ENCODE data around the gene MFAP5. TPM values are rescaled to one million over a fixed set of nuclear protein-coding genes. Genes with fewer than 3 reads are reported as not detected.

Gene MFAP5
- total and polyA plus RNA-seq, 10 of the 15 experiments (the other 5 are each of a cell fraction or from before 2014, with no cell fraction given), result 0.06 to 0.14 (median 0.12) TPM; not detected in 7

GRCh38 chr12:8622646-8623045, 40.0 kb downstream of the MFAP5 start:
- in situ Hi-C loops (cut with MboI) (no loop called here), intact Hi-C loops (cut with micrococcal nuclease; ENCODE audit: unreplicated experiment) (no loop called here)
- no peak overlapping the region for H3K4me3 ChIP-seq
- ATAC-seq (peak; percentile 16; the same call in 1 of the 3 replicates), DNase-seq (ENCODE audit: low read depth, low spot score) (no peak), FAIRE-seq (no peak)
- H3K27ac ChIP-seq (ENCODE audit: control insufficient read depth, insufficient read depth), result no peak overlapping the region
- no peaks in the 10 kb centered on the region for H3K36me3 ChIP-seq (ENCODE audit: control insufficient read depth in 2 of 2, insufficient read depth in 2 of 2, low read length in 1 of 2)
- ChIA-PET CTCF (interaction anchor here (1.1 to 1.4 kb wide), 2 partner anchors 11 to 35 kb away, joined by 3 to 6 read pairs; no protein-coding TSS in a partner anchor), POLR2A (interaction anchor here (1.0 kb wide), 2 partner anchors 10 to 12 kb away, joined by 4 to 7 read pairs; partner anchors contain the start of gene AICDA), SMC1A (ENCODE audit: uncharacterized antibody, unreplicated experiment) (interaction anchor here (0.8 to 1.6 kb wide), 5 partner anchors 10 to 78 kb away, joined by 3 to 7 read pairs (median 5); partner anchors contain the start of gene AICDA), RAD21 (ENCODE audit: unreplicated experiment) (interaction anchor here (1.1 to 1.8 kb wide), 3 partner anchors 12 to 78 kb away, joined by 4 to 9 read pairs (median 4); no protein-coding TSS in a partner anchor)
- no peaks in the 10 kb centered on the region for H4K20me1 ChIP-seq (ENCODE audit: control insufficient read depth, insufficient read depth)
- H3K4me1 ChIP-seq (ENCODE audit: control insufficient read depth, insufficient read depth, low read length), result peaks cover 10% of the 10 kb centered on the region; the same call in 1 of the 2 replicates
- peaks cover 2% of the 10 kb centered on the region; the same call in 2 of the 3 replicates for H3K9me3 ChIP-seq (replicated peaks; ENCODE audit: control insufficient read depth, insufficient read depth, low read length)
- H3K9ac ChIP-seq (ENCODE audit: control insufficient read depth, insufficient read depth, low read length), result no peak overlapping the region
- TF ChIP-seq SMC3 (IDR thresholded peaks at IDR 0.05; ENCODE audit: borderline replicate concordance, low read length) (no peak), STAT1 (conservative IDR thresholded peaks at IDR 0.05) (no peak), PAX5 (IDR thresholded peaks at IDR 0.05; ENCODE audit: borderline replicate concordance, low read depth, low read length) (no peak), GATAD2B (conservative IDR thresholded peaks at IDR 0.05; ENCODE audit: low read depth) (no peak), PML (IDR thresholded peaks at IDR 0.05; ENCODE audit: low read length) (no peak), E4F1 (IDR thresholded peaks at IDR 0.05; ENCODE audit: borderline replicate concordance, partially characterized antibody) (no peak), E2F8 (IDR thresholded peaks at IDR 0.05; ENCODE audit: low read depth, partially characterized antibody) (no peak), WRNIP1 (IDR thresholded peaks at IDR 0.05; ENCODE audit: borderline replicate concordance, low read depth, low read length) (no peak), KDM1A (IDR thresholded peaks at IDR 0.05; ENCODE audit: borderline replicate concordance) (no peak), CREB1 (IDR thresholded peaks at IDR 0.05; ENCODE audit: low read depth) (no peak), SUZ12 (IDR thresholded peaks at IDR 0.05; ENCODE audit: unreplicated experiment) (no peak), JUND (IDR thresholded peaks at IDR 0.05; ENCODE audit: low read depth, low read length) (no peak), BACH1 (IDR thresholded peaks at IDR 0.05; ENCODE audit: borderline replicate concordance) (no peak)
- TF ChIP-seq, protein P1, sequence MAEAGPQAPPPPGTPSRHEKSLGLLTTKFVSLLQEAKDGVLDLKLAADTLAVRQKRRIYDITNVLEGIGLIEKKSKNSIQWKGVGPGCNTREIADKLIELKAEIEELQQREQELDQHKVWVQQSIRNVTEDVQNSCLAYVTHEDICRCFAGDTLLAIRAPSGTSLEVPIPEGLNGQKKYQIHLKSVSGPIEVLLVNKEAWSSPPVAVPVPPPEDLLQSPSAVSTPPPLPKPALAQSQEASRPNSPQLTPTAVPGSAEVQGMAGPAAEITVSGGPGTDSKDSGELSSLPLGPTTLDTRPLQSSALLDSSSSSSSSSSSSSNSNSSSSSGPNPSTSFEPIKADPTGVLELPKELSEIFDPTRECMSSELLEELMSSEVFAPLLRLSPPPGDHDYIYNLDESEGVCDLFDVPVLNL (IDR thresholded peaks at IDR 0.05; ENCODE audit: low read depth, low read length), result no peak
- TF ChIP-seq, protein P2, sequence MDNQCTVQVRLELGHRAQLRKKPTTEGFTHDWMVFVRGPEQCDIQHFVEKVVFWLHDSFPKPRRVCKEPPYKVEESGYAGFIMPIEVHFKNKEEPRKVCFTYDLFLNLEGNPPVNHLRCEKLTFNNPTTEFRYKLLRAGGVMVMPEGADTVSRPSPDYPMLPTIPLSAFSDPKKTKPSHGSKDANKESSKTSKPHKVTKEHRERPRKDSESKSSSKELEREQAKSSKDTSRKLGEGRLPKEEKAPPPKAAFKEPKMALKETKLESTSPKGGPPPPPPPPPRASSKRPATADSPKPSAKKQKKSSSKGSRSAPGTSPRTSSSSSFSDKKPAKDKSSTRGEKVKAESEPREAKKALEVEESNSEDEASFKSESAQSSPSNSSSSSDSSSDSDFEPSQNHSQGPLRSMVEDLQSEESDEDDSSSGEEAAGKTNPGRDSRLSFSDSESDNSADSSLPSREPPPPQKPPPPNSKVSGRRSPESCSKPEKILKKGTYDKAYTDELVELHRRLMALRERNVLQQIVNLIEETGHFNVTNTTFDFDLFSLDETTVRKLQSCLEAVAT (IDR thresholded peaks at IDR 0.05), result no peak
- no peak overlapping the region for H2AFZ ChIP-seq (ENCODE audit: control insufficient read depth, low read depth, low read length)
- H3K4me2 ChIP-seq (ENCODE audit: control insufficient read depth, insufficient read depth), result no peak overlapping the region
- no peaks in the 10 kb centered on the region for H3K27me3 ChIP-seq (replicated peaks in 1 of 2; ENCODE audit: control insufficient read depth in 2 of 2, insufficient read depth in 2 of 2, low read length in 1 of 2)
- no peaks in the 10 kb centered on the region for H3K79me2 ChIP-seq (ENCODE audit: control insufficient read depth, insufficient read depth, low read length)
- BruUV-seq (replicated peaks), result no TSS peak
- 43% methylated on average over 4 of the region's 4 CpGs for WGBS (ENCODE audit: insufficient coverage, insufficient replicate concordance, low lambda C conversion rate, missing lambda C conversion rate)
